Amniotic stem cell (primary cell): ENCODE data around the gene HNRNPC.
"Not testable (repeated sequence)": the region's sequence is repeated elsewhere in the genome, so short reads cannot be mapped to it uniquely, and the experiment has no call there.

Source experiments
- DNase-seq: peaks from one replicate; lab custom pipeline; 2025; lab: John Stamatoyannopoulos, UW

The HNRNPC gene

GRCh38 chr14:21268617-21269251 is 508 bp downstream of the HNRNPC start:
- peak; percentile 35 for DNase-seq

GRCh38 chr14:21267886-21268616 is 1.2 kb downstream of the HNRNPC start:
- DNase-seq: no peak

- no peak for DNase-seq
Observed at GRCh38 chr14:21267431-21267845, 1.8 kb downstream of the HNRNPC start.

GRCh38 chr14:21264025-21264801 is 5.0 kb downstream of the HNRNPC start:
- peak; percentile 60 for DNase-seq

GRCh38 chr14:21263284-21264024 is 5.8 kb downstream of the HNRNPC start:
- no peak for DNase-seq

- DNase-seq: no peak
Observed at GRCh38 chr14:21262410-21262809, 6.8 kb downstream of the HNRNPC start.

- DNase-seq: no peak
Observed at GRCh38 chr14:21261824-21262223, 7.4 kb downstream of the HNRNPC start.

GRCh38 chr14:21258889-21259787 is 10.1 kb downstream of the HNRNPC start:
- no peak for DNase-seq

- no peak for DNase-seq
Observed at GRCh38 chr14:21258005-21258888, 11.0 kb downstream of the HNRNPC start.

GRCh38 chr14:21257394-21257909 is 11.8 kb downstream of the HNRNPC start:
- DNase-seq: no peak

GRCh38 chr14:21256539-21257393 is 12.5 kb downstream of the HNRNPC start:
- no peak for DNase-seq

- DNase-seq: not testable (repeated sequence)
Observed at GRCh38 chr14:21256102-21256447, 13.2 kb downstream of the HNRNPC start.

- no peak for DNase-seq
Observed at GRCh38 chr14:21255385-21256101, 13.7 kb downstream of the HNRNPC start.

GRCh38 chr14:21252149-21252548 is 17.1 kb downstream of the HNRNPC start:
- no peak for DNase-seq

- DNase-seq: no peak
Observed at GRCh38 chr14:21251215-21251614, 18.0 kb downstream of the HNRNPC start.

GRCh38 chr14:21248739-21249411 is 20.4 kb downstream of the HNRNPC start:
- DNase-seq: no peak

- DNase-seq: no peak
Observed at GRCh38 chr14:21248338-21248737, 20.9 kb downstream of the HNRNPC start.

GRCh38 chr14:21245813-21246212 is 23.4 kb downstream of the HNRNPC start:
- DNase-seq: no peak
